ENCODE measurements around the gene QKI.

- no peak for TF ChIP-seq CTCF (IDR thresholded peaks at IDR 0.05)
- TF ChIP-seq POLR2AphosphoS5 (IDR thresholded peaks at IDR 0.05) = no peak
- no peak for TF ChIP-seq POLR2A (IDR thresholded peaks at IDR 0.05)
Measured at GRCh38 chr6:163559661-163560060, 145.1 kb downstream of the QKI start.

Measured in prostate gland (tissue), 2 donors.